Astrocyte (in vitro differentiated cells and primary cell): ENCODE measurements around the gene PPP1R1B.
A peak's percentile ranks its signal among the peaks of the same experiment; 100 is the strongest.

Source experiments
- EZH2 ChIP-seq: IDR thresholded peaks from 2 replicates; pipeline ENCODE4 v1.6.1; 2012; ENCODE audit warnings: mild to moderate bottlenecking, low read length, inconsistent platforms; ENCODE audit not compliant: insufficient read depth
- TF ChIP-seq, protein P1 (sequence below): IDR thresholded peaks from 2 replicates; pipeline ENCODE4 v1.5.1; 2011; ENCODE audit warnings: low read depth, mild to moderate bottlenecking, inconsistent platforms, low read length, moderate library complexity; ENCODE audit not compliant: insufficient read depth

DNA sequence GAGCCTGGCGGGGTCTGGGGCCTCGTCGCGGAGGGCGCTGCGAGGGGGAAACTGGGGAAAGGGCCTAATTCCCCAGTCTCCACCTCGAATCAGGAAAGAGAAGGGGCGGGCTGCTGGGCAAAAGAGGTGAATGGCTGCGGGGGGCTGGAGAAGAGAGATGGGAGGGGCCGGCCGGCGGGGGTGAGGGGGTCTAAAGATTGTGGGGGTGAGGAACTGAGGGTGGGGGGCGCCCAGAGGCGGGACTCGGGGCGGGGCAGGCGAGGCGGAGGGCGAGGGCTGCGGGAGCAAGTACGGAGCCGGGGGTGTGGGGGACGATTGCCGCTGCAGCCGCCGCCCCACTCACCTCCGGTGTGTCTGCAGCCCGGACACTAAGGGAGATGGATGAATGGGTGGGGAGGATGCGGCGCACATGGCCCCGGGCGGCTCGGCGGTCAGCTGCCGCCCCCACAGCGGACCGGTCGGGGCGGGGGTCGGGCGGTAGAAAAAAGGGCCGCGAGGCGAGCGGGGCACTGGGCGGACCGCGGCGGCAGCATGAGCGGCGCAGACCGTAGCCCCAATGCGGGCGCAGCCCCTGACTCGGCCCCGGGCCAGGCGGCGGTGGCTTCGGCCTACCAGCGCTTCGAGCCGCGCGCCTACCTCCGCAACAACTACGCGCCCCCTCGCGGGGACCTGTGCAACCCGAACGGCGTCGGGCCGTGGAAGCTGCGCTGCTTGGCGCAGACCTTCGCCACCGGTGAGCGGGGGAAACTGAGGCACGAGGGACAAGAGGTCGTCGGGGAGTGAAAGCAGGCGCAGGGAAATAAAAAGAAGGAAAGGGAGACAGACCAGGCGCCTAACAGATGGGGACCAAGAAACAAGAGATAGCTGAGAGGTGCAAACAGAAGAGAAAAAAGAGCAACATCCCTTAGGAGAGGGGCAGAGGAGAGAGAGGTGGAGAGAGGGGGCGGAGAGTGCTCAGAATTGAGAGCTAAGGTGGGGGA is 41.5 kb downstream of the PPP1R1B start, which contains the start of gene PNMT:
- TF ChIP-seq, protein P1, sequence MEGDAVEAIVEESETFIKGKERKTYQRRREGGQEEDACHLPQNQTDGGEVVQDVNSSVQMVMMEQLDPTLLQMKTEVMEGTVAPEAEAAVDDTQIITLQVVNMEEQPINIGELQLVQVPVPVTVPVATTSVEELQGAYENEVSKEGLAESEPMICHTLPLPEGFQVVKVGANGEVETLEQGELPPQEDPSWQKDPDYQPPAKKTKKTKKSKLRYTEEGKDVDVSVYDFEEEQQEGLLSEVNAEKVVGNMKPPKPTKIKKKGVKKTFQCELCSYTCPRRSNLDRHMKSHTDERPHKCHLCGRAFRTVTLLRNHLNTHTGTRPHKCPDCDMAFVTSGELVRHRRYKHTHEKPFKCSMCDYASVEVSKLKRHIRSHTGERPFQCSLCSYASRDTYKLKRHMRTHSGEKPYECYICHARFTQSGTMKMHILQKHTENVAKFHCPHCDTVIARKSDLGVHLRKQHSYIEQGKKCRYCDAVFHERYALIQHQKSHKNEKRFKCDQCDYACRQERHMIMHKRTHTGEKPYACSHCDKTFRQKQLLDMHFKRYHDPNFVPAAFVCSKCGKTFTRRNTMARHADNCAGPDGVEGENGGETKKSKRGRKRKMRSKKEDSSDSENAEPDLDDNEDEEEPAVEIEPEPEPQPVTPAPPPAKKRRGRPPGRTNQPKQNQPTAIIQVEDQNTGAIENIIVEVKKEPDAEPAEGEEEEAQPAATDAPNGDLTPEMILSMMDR: peak; percentile 23
- TF ChIP-seq EZH2: peak; percentile 95
